Spinal cord (tissue), 10 donors: Measurements from ENCODE around the gene ARFGEF2. TPM values are rescaled to one million over a fixed set of nuclear protein-coding genes. Genes with fewer than 3 reads are reported as not detected.

Source experiments
- DNase-seq, 6 donors: peaks; one replicate each; pipeline versions ENCODE4 v3.0.0 to v3.0.0-alpha.2; 2013 to 2015; ENCODE audit warnings: low spot score in 6 of 6, low read depth in 4 of 6
- H3K27ac ChIP-seq: one replicate; pipeline ENCODE4 v1.5.1; 2013; ENCODE audit warnings: low read depth, low read length, control low read depth
- H3K27me3 ChIP-seq: one replicate; pipeline ENCODE4 v1.6.1; 2013; ENCODE audit warnings: low read length; ENCODE audit not compliant: control insufficient read depth, insufficient read depth
- H3K36me3 ChIP-seq: one replicate; pipeline ENCODE4 v1.6.1; 2013; ENCODE audit warnings: low read length; ENCODE audit not compliant: control insufficient read depth, insufficient read depth
- H3K4me1 ChIP-seq: one replicate; pipeline ENCODE4 v1.6.1; 2013; ENCODE audit warnings: low read length; ENCODE audit not compliant: control insufficient read depth, insufficient read depth
- H3K4me3 ChIP-seq: one replicate; pipeline ENCODE4 v1.5.1; 2013; ENCODE audit warnings: low read depth, low read length, control low read depth
- H3K9me3 ChIP-seq: one replicate; pipeline ENCODE4 v1.6.1; 2013; ENCODE audit warnings: low read length; ENCODE audit not compliant: control insufficient read depth, insufficient read depth
- WGBS: methylation state at CpG from one replicate; pipeline ENCODE4 v1.1.5; 2013; ENCODE audit warnings: missing lambda C conversion rate; ENCODE audit not compliant: insufficient coverage; 5-methylcytosine and 5-hydroxymethylcytosine counted together
- polyA plus RNA-seq, 2 donors: library from polyadenylated mRNA; unstranded; fragments of 120-200 nt; gene quantifications; one replicate each; pipeline ENCODE4 v1.2.1, GENCODE V29; 2013; ENCODE audit not compliant: insufficient read length in 2 of 2
- total RNA-seq, 2 donors: library from RNA; depleted of rRNA in 1 of 2; stranded (reverse); fragments of 120-200 nt in 1 of 2; fragments of >200 nt in 1 of 2; gene quantifications; one replicate each; pipeline versions ENCODE4 v1.2.3 to v1.2.4, GENCODE V29; 2013 to 2014
- donor health status: healthy.

ARFGEF2 gene
- total and polyA plus RNA-seq, 4 donors, result 13.5 to 45.1 (median 20.4) TPM

GRCh38 chr20:48948612-48949011, 27.1 kb downstream of the ARFGEF2 start:
- 100% methylated on average over 1 of the region's 6 CpGs for WGBS
- H3K27ac ChIP-seq, result no peak overlapping the region
- no peaks in the 10 kb centered on the region for H3K9me3 ChIP-seq
- no peaks in the 10 kb centered on the region for H3K4me1 ChIP-seq
- DNase-seq, result no peak
- H3K27me3 ChIP-seq, result no peaks in the 10 kb centered on the region
- H3K4me3 ChIP-seq, result no peak overlapping the region
- peaks cover 23% of the 10 kb centered on the region for H3K36me3 ChIP-seq

GRCh38 chr20:48949304-48950170, 28.0 kb downstream of the ARFGEF2 start:
- DNase-seq, result no peak
- Histone ChIP-seq H3K9me3 (no peaks in the 10 kb centered on the region), H3K27me3 (no peaks in the 10 kb centered on the region), H3K4me3 (no peak overlapping the region), H3K36me3 (peaks cover 21% of the 10 kb centered on the region), H3K4me1 (no peaks in the 10 kb centered on the region), H3K27ac (no peak overlapping the region)
- 78% methylated on average over 6 of the region's 7 CpGs for WGBS

GRCh38 chr20:48951041-48951440, 29.5 kb downstream of the ARFGEF2 start:
- Histone ChIP-seq H3K27ac (no peak overlapping the region), H3K36me3 (peaks cover 22% of the 10 kb centered on the region), H3K9me3 (no peaks in the 10 kb centered on the region), H3K27me3 (no peaks in the 10 kb centered on the region), H3K4me3 (no peak overlapping the region), H3K4me1 (no peaks in the 10 kb centered on the region)
- WGBS, result 92% methylated on average over 10 of the region's 10 CpGs
- no peak for DNase-seq

GRCh38 chr20:48951646-48952045, 30.1 kb downstream of the ARFGEF2 start:
- 86% methylated on average over 1 of the region's 4 CpGs for WGBS
- peak in 1 of 6 donors; percentile 11 for DNase-seq
- Histone ChIP-seq H3K4me1 (no peaks in the 10 kb centered on the region), H3K4me3 (no peak overlapping the region), H3K36me3 (peaks cover 26% of the 10 kb centered on the region), H3K9me3 (no peaks in the 10 kb centered on the region), H3K27ac (no peak overlapping the region), H3K27me3 (no peaks in the 10 kb centered on the region)

GRCh38 chr20:48952656-48953055, 31.1 kb downstream of the ARFGEF2 start:
- no peak overlapping the region for H3K4me3 ChIP-seq
- 87% methylated on average over 4 of the region's 6 CpGs for WGBS
- no peak overlapping the region for H3K27ac ChIP-seq
- H3K9me3 ChIP-seq, result no peaks in the 10 kb centered on the region
- DNase-seq, result peak in 1 of 6 donors; percentile 23
- peaks cover 30% of the 10 kb centered on the region for H3K36me3 ChIP-seq
- no peaks in the 10 kb centered on the region for H3K4me1 ChIP-seq
- no peaks in the 10 kb centered on the region for H3K27me3 ChIP-seq

- H3K27me3 ChIP-seq, result no peaks in the 10 kb centered on the region
- peaks cover 32% of the 10 kb centered on the region for H3K36me3 ChIP-seq
- no peak overlapping the region for H3K27ac ChIP-seq
- DNase-seq, result no peak
- 96% methylated on average over 5 of the region's 6 CpGs for WGBS
- H3K4me1 ChIP-seq, result no peaks in the 10 kb centered on the region
- no peaks in the 10 kb centered on the region for H3K9me3 ChIP-seq
- no peak overlapping the region for H3K4me3 ChIP-seq
These were observed 32.1 kb downstream of the ARFGEF2 start for GRCh38 chr20:48953653-48954052.

GRCh38 chr20:48956052-48956451, 34.5 kb downstream of the ARFGEF2 start:
- DNase-seq, result no peak
- Histone ChIP-seq H3K4me1 (no peaks in the 10 kb centered on the region), H3K4me3 (no peak overlapping the region), H3K36me3 (peaks cover 34% of the 10 kb centered on the region), H3K27ac (no peak overlapping the region), H3K9me3 (no peaks in the 10 kb centered on the region), H3K27me3 (no peaks in the 10 kb centered on the region)
- no CpG with 5 or more reads among the region's 4 CpGs for WGBS

GRCh38 chr20:48957053-48957481, 35.6 kb downstream of the ARFGEF2 start:
- Histone ChIP-seq H3K27me3 (no peaks in the 10 kb centered on the region), H3K4me1 (no peaks in the 10 kb centered on the region), H3K27ac (no peak overlapping the region), H3K9me3 (no peaks in the 10 kb centered on the region), H3K4me3 (no peak overlapping the region), H3K36me3 (peaks cover 34% of the 10 kb centered on the region)
- no CpG with 5 or more reads among the region's 2 CpGs for WGBS
- no peak for DNase-seq

- Histone ChIP-seq H3K4me1 (no peaks in the 10 kb centered on the region), H3K4me3 (no peak overlapping the region), H3K9me3 (no peaks in the 10 kb centered on the region), H3K36me3 (peaks cover 33% of the 10 kb centered on the region), H3K27me3 (no peaks in the 10 kb centered on the region), H3K27ac (no peak overlapping the region)
- WGBS, result no CpG with 5 or more reads among the region's 2 CpGs
- DNase-seq, result no peak
These were observed 36.0 kb downstream of the ARFGEF2 start for GRCh38 chr20:48957533-48957932.

- Histone ChIP-seq H3K27ac (no peak overlapping the region), H3K27me3 (no peaks in the 10 kb centered on the region), H3K4me3 (no peak overlapping the region), H3K9me3 (no peaks in the 10 kb centered on the region), H3K4me1 (no peaks in the 10 kb centered on the region), H3K36me3 (peaks cover 26% of the 10 kb centered on the region)
- DNase-seq, result no peak
- WGBS, result 100% methylated on average over 2 of the region's 2 CpGs
These were observed 37.2 kb downstream of the ARFGEF2 start for GRCh38 chr20:48958743-48959142.
